ENCODE data around the gene PARD6B. TPM values are rescaled to one million over a fixed set of nuclear protein-coding genes. Genes with fewer than 3 reads are reported as not detected.

The PARD6B gene
- total RNA-seq, 1 donor from 2014 or later, result 2.2 TPM

DNA sequence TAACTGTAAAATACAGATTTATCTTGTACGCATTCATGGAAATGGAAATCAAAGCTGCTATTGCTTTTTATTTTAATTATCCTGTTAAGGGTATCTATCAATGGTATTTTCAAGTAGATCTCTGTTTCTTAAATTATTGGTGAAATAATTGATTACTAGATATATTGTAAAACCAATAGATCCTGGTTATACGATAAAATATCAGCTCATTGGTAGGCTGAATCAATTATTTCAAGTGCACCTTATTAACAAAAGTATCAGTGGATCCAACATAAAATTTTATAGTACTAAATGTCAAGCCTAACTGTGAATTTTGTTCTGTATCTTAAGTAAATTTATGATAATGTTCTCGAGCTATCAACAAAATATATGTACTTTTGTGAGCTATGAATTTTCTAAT lies 21.8 kb downstream of the PARD6B start:
- TF ChIP-seq, protein P1, sequence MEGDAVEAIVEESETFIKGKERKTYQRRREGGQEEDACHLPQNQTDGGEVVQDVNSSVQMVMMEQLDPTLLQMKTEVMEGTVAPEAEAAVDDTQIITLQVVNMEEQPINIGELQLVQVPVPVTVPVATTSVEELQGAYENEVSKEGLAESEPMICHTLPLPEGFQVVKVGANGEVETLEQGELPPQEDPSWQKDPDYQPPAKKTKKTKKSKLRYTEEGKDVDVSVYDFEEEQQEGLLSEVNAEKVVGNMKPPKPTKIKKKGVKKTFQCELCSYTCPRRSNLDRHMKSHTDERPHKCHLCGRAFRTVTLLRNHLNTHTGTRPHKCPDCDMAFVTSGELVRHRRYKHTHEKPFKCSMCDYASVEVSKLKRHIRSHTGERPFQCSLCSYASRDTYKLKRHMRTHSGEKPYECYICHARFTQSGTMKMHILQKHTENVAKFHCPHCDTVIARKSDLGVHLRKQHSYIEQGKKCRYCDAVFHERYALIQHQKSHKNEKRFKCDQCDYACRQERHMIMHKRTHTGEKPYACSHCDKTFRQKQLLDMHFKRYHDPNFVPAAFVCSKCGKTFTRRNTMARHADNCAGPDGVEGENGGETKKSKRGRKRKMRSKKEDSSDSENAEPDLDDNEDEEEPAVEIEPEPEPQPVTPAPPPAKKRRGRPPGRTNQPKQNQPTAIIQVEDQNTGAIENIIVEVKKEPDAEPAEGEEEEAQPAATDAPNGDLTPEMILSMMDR (IDR thresholded peaks at IDR 0.05), result no peak
- Mint-ChIP-seq H3K4me3 (ENCODE audit: unreplicated experiment) (no peak overlapping the region), H3K27ac (ENCODE audit: unreplicated experiment) (no peak overlapping the region), H3K4me1 (ENCODE audit: low read depth) (no peaks in the 10 kb centered on the region), H3K9me3 (ENCODE audit: low read depth) (no peaks in the 10 kb centered on the region), H3K27me3 (ENCODE audit: low read depth) (no peaks in the 10 kb centered on the region), H3K36me3 (ENCODE audit: low read depth) (no peaks in the 10 kb centered on the region)
- no peak for DNase-seq (ENCODE audit: low spot score)

DNA sequence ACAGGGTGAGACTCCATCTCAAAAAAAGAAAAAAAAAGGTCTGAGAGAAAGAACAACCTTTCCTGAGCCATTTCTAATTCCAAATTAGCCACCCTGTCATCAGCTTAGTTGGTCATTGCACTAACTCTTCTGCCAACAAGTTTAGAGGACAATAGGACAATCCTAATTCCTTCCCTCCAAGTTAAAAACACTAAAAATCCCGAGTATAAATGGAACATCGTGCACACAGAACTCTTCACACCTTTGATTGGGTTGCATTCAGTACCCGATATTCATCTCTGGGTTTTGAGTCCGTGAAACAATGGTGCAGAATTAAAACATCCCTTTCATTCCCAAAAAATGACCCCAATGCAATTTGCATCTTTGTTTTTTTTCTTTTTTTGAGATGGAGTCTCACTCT lies 23.0 kb downstream of the PARD6B start:
- no peak overlapping the region for H3K27ac Mint-ChIP-seq (ENCODE audit: unreplicated experiment)
- H3K27me3 Mint-ChIP-seq (ENCODE audit: low read depth), result no peaks in the 10 kb centered on the region
- no peaks in the 10 kb centered on the region for H3K36me3 Mint-ChIP-seq (ENCODE audit: low read depth)
- no peaks in the 10 kb centered on the region for H3K4me1 Mint-ChIP-seq (ENCODE audit: low read depth)
- H3K4me3 Mint-ChIP-seq (ENCODE audit: unreplicated experiment), result no peak overlapping the region
- DNase-seq (ENCODE audit: low spot score), result no peak
- H3K9me3 Mint-ChIP-seq (ENCODE audit: low read depth), result no peaks in the 10 kb centered on the region
- TF ChIP-seq, protein P1 (IDR thresholded peaks at IDR 0.05), result no peak

DNA sequence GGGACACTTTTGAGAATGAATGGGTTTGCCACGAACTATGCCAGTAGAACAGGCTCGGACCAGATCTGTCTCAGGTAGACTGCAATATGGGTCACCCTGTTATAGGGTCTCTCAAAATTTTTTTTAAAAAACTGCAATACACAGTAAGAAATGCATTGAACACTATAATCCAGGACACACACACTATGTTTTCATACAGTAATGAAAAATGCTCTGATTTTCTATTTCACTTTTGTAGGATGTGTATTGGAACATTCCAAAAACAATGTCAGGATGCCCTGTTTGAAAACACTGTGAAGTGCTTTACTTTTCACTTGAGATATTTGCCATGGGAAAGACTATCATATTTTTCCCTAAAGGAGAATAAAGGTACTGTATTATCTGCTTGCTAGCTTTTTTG lies 25.1 kb downstream of the PARD6B start:
- no peak for DNase-seq (ENCODE audit: low spot score)
- no peak overlapping the region for H3K4me3 Mint-ChIP-seq (ENCODE audit: unreplicated experiment)
- H3K36me3 Mint-ChIP-seq (ENCODE audit: low read depth), result no peaks in the 10 kb centered on the region
- H3K27me3 Mint-ChIP-seq (ENCODE audit: low read depth), result no peaks in the 10 kb centered on the region
- H3K9me3 Mint-ChIP-seq (ENCODE audit: low read depth), result no peaks in the 10 kb centered on the region
- H3K4me1 Mint-ChIP-seq (ENCODE audit: low read depth), result peaks cover 4% of the 10 kb centered on the region
- TF ChIP-seq, protein P1 (IDR thresholded peaks at IDR 0.05), result no peak
- no peak overlapping the region for H3K27ac Mint-ChIP-seq (ENCODE audit: unreplicated experiment)

DNA sequence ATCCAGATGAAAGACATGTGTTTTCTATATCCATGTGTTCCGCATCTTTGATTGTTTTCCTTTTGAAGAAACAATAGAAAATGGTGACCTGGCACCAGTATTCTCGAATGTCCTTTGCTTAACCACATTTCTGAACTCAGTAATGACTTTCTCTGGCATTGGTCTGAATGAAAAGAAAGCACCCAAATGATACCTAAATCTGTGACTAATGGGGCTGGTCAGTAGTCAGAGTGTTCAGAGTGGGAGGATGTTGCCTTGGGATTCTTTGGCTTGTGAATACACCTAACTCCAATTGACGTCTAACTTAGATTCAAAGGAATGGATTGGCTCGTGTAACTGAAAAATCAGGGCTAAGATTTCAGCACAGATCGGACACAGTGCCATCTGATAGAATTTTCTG lies 27.1 kb downstream of the PARD6B start:
- no peak overlapping the region for H3K4me3 Mint-ChIP-seq (ENCODE audit: unreplicated experiment)
- DNase-seq (ENCODE audit: low spot score), result no peak
- H3K27me3 Mint-ChIP-seq (ENCODE audit: low read depth), result no peaks in the 10 kb centered on the region
- peaks cover 20% of the 10 kb centered on the region for H3K4me1 Mint-ChIP-seq (ENCODE audit: low read depth)
- H3K36me3 Mint-ChIP-seq (ENCODE audit: low read depth), result no peaks in the 10 kb centered on the region
- H3K9me3 Mint-ChIP-seq (ENCODE audit: low read depth), result no peaks in the 10 kb centered on the region
- H3K27ac Mint-ChIP-seq (ENCODE audit: unreplicated experiment), result no peak overlapping the region
- TF ChIP-seq, protein P1 (IDR thresholded peaks at IDR 0.05), result no peak

DNA sequence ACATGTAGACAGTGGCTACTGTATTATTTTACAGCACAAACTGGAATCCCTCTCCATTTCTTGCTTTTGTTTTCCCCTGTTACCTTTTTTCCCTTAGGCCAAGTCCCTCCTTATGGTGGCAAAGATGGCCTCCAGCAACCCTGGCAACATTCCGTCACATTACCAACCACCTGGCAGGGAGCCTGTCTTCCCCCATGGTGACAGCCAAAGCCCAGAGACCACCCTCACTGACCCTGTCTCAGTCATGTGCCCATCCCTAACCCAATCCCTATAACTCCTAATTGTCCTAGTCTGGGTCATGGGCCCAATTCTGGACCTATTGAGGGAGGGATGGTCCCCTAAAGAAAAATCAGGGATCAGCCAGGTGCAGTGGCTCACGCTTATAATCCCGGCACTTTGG lies 27.6 kb downstream of the PARD6B start:
- Mint-ChIP-seq H3K27ac (ENCODE audit: unreplicated experiment) (no peak overlapping the region), H3K27me3 (ENCODE audit: low read depth) (no peaks in the 10 kb centered on the region), H3K36me3 (ENCODE audit: low read depth) (no peaks in the 10 kb centered on the region), H3K9me3 (ENCODE audit: low read depth) (no peaks in the 10 kb centered on the region), H3K4me1 (ENCODE audit: low read depth) (peaks cover 23% of the 10 kb centered on the region), H3K4me3 (ENCODE audit: unreplicated experiment) (no peak overlapping the region)
- no peak for DNase-seq (ENCODE audit: low spot score)
- TF ChIP-seq, protein P1 (IDR thresholded peaks at IDR 0.05), result no peak

Measured in chondrocyte (in vitro differentiated cells).